Stimulated activated CD4-positive, alpha-beta T cell treated with anti-CD3 and anti-CD28 coated beads, Interleukin-12 subunit alpha, Interleukin-12 subunit beta, amount 100 ng/mL, for 48 hours (primary cell): ENCODE results near the gene SATB1.

Experiments
- DNase-seq, 3 donors: peaks; one replicate each; pipeline ENCODE4 v3.0.0-alpha.2; 2020; ENCODE audit warnings: low read depth in 2 of 3, low spot score in 1 of 3

Gene SATB1

DNA sequence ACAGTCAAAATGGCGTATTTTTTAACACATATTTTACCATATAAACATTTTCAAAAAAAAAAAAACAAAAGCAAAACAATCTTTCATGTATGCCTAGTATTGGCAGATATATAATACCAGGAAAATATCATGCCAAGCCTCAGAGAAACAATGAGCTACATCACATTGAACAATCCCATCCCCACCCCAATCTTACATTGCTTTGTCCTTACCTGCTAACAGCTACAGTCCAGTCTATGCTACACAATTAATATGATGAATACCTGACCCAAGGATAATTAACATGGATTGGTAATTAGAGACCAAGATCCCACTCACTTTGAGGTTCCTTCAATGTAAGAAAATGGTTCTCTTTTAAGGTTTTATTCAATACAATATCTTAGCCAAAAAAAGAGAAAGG lies 7.6 kb upstream of the SATB1 start:
- no peak for DNase-seq

GRCh38 chr3:18431266-18431665 lies 6.1 kb upstream of the SATB1 start:
- DNase-seq: no peak

- no peak for DNase-seq
Measured at GRCh38 chr3:18428991-18429745, 4.0 kb upstream of the SATB1 start.

DNA sequence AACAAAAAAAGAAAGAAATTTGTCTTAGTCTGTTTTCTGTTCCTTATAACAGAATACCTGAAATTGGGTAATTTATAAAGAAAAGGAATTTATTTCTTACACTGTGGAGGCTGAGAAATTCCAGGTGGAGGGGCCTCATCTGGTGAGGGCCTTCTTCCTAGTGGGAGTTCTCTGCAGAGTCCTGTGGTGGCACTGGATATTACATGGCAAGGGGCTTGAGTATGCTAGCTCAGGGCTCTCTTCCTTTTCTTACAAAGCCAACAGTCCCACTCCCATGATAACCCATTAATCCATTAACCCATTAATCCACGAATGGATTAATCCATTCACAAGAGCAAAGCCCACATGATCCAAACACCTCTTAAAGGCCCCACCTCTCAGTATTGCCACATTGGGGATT lies 2.9 kb upstream of the SATB1 start:
- DNase-seq: no peak

DNA sequence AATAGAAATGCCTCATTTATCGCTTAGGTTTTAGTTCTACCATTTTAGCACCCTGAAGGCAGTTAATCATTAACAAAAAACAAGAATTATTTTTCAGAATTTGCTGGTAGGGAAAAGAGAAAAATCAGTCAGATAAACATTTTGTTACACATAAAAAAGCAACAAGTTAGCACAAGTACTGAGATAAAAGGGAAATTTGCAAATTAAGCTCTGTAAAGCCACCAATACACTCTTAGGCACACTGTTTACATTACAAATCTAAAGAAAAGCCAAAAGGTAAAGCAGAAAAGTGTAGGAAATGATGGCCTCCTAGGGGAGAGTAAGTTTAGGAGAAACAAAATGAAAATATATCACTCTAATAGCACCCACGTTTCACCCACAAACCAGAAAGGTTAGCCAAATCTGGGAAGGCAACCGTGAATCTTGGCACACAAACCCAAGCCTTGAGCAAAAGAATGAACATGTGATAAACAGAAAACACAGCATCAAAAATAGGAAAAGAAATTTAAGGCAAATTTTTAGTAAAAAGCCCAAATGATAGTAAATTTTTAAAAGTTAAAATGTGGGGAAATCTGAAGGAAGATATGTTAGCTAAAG lies 1.6 kb upstream of the SATB1 start:
- DNase-seq: no peak

- peak; percentile 48 to 52 (median 52) for DNase-seq
Measured at GRCh38 chr3:18425641-18426257, 610 bp upstream of the SATB1 start.

GRCh38 chr3:18424213-18424728 lies 868 bp downstream of the SATB1 start:
- DNase-seq: no peak

DNA sequence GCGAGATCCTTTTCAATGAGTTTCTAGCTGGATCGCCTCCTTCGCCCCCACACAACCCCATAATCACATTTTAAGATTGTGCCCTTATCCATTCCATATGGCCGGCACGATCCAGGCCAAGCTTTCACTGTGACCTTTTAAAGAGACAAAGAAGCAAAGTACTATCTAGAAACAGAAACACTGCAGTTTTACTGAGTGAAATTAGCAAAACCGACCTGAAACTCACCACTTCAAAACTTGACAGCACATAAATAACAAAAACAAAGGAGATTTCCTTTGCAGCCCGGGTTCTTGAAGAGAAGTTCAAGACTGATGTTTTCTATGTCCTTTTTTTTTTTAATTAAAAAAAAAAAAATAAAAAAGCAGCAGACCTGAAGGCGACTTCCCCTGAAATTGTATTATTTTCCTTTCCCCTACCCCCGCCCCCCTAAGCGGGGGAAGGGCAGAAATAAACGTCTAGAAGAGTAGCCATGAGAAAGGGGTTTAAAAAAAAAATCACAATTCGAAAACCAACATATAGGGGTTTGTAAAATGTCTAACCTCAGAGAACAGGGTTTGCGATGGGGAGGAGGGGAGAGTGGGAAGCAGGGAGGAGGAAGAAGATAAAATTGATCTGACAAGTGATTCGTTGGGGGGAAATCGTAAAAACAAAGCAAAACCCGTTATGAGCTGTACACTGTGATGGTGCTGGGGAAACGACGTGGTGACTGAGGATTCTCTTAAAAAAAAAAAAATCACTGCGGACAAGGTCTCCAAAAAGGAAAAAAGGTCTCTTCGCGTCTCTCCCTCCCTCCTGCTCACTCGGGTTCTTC lies 1.5 kb downstream of the SATB1 start:
- peak in 1 of 3 donors; percentile 40 for DNase-seq

GRCh38 chr3:18422972-18423371 lies 2.2 kb downstream of the SATB1 start:
- DNase-seq: no peak

DNA sequence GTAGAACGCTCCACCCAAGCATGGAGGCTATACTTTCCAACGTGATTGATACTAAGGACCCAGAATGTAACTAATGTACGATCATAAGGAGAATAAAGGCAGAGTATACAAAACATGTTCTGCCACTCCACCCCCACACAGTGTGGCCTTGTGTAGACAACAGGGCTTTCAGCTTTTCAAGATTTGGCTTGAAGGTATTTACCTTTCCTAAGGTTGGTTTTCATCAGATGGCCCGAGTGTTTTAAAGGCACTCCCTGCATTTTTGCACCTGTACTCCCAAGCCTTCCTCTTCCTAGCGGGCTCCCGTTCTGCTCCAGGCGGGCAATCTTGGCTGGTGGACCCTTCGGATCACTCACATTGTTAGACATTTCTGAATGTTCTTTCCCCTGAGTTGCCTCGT lies 4.6 kb downstream of the SATB1 start:
- no peak for DNase-seq

DNA sequence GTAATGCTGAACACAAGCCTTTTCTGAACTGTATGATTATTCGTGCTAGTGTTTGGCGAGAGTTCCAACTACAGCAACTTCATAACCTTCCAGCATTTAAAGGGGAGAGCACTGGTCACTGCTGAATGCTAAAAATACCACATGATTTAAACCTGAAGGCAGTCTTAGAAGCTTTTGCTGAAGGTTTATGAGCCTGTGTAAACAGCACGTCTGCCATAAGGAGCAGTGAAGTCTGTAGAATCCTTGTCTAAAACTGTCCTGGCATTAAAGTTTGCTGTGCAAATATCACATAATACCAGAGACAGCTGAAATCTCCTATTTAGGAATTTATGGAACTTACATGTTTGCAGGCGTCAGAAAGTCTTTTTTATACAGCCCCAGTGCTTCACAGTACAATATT lies 5.9 kb downstream of the SATB1 start:
- no peak for DNase-seq

DNA sequence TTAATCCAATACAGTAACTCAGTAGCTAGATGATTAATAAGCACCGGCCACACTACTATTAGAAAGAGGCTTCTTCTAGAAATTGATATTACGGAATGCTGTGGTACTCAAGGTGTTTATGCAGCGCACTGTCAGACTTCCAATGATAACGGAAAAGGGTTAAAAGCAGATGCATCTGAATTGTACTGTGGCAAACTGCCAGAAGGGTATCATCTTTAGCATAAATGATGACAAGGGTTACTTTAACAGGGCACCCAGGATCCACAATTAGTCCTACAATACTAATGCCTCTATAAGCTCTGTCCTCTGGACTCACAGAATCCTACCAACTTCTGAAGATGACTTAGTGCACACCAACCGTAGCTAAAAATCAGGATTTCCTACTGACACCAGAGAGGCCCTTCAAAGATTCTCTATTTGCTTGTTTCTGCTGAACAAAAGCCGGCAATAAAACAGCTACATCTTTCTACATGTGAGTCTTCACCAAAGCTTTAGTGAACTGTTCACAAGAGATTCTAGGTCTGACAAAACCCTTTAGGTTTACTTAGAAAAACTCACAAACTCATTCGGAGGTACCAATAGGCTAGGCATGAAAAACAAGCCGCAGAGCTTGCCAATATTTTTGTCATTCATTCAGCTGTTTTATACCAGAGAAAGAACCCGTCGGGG lies 7.1 kb downstream of the SATB1 start:
- no peak for DNase-seq

DNA sequence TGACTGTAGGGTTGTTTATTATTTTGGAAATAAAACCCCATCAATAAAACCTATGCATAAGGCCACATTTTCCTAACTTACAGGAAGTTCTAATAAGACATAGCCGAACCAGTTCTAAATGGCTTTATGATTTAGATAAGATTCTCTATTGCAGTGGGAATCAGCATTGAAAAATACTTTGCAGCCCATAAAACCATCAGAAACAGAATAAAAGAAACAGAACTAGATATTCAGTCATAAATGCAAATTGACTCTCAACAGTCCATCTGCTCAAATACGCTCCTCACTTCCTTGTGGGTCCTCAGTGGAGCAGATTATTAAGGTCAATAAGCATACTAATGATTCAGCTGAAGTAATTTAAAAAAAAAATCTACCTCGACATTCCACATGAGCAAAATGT lies 8.8 kb downstream of the SATB1 start:
- DNase-seq: no peak

DNA sequence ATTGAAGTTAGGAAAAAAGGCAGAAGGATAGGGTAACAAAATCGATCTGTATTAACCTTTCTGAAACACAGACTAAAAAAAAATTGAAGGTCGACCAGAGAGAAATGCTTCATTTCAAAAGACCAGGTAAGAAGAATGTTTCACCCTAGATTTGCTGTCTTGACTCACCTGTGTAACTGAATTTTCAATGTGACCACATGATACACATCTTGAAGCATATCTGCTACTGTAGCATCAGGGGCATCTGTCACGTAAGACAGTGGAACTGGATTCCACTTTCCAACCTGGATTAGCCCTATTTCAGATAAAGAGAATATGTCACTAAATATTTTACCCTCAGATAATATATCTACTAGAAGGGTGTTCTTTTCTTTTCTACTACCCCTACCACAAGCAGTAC lies 9.3 kb downstream of the SATB1 start:
- no peak for DNase-seq

- DNase-seq: no peak
Measured at GRCh38 chr3:18415167-18415566, 10.0 kb downstream of the SATB1 start.

DNA sequence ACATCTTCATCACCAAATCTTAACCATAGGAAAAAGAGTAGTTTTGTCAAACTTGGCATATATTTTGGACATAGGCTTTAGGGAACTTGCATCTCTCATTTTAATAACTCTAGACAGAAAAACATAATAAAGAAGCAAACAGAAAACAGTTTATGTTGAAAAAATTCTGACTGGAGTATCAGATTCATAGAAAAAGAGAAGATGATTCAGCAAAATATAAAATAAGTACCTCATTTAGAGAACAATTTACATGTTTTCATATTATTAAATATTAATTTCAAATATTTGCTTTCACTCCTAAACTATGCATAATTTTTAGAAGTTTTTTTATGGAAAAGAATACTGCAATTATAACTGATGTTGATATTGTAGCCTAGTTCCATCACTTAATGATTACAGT lies 12.5 kb downstream of the SATB1 start:
- no peak for DNase-seq

GRCh38 chr3:18411541-18411940 lies 13.6 kb downstream of the SATB1 start:
- DNase-seq: no peak

- no peak for DNase-seq
Measured at GRCh38 chr3:18410205-18410604, 14.9 kb downstream of the SATB1 start.

- no peak for DNase-seq
Measured at GRCh38 chr3:18409266-18409665, 15.9 kb downstream of the SATB1 start.

DNA sequence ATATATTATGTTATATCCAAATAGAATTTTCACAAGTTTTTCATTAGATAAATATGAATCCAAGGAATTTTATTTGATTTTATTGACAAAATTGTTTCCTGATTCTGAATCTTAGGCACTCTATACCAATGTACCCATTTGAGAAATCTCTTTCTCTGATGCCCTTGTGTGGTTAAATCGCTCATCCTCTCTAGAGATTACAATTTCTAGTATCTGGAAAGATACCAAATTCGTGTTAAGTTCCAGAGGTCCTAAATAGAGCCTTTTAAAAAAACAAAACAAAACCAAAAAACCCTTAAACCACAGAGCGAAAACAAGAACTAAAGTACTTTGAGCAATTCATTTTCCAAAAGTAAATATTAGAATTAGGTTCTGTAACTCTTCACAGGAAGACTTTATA lies 20.0 kb downstream of the SATB1 start:
- no peak for DNase-seq

DNA sequence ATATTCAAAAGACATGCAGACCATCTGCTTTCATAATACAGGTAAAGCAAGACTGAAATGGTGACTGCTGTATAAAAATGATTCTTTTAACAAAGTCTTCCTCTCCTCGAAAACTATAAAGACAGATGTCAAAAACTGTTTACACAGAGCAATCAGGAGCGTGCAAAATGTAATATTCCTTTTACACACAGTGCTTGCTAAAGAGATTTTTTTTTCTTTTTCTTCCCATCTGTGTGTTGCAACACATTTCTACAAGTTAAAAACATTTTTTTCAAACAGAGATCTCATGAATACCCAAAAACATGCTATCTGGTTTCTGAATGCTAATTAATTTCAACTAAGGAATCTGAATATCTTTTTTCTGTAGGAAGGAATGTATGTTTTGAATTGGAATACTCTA lies 22.1 kb downstream of the SATB1 start:
- no peak for DNase-seq
